ENCODE measurements around the gene MUC6. TPM values are rescaled to one million over a fixed set of nuclear protein-coding genes. Genes with fewer than 3 reads are reported as not detected.

MUC6 gene
- total RNA-seq, 1 experiment from 2014 or later = not detected

GRCh38 chr11:1009371-1009770 is 27.1 kb downstream of the MUC6 start:
- DNase-seq (ENCODE audit: low spot score) = no peak

- DNase-seq (ENCODE audit: low spot score) = no peak
Measured at GRCh38 chr11:1008803-1009145, 27.7 kb downstream of the MUC6 start.

- DNase-seq (ENCODE audit: low spot score) = no peak
Measured at GRCh38 chr11:1008001-1008802, 28.3 kb downstream of the MUC6 start.

GRCh38 chr11:1007279-1007678 is 29.2 kb downstream of the MUC6 start:
- DNase-seq (ENCODE audit: low spot score) = no peak

- DNase-seq (ENCODE audit: low spot score) = no peak
Measured at GRCh38 chr11:1006762-1007161, 29.8 kb downstream of the MUC6 start.

- DNase-seq (ENCODE audit: low spot score) = no peak
Measured at GRCh38 chr11:1005928-1006327, 30.6 kb downstream of the MUC6 start.

GRCh38 chr11:1003159-1003558 is 33.4 kb downstream of the MUC6 start:
- no peak for DNase-seq (ENCODE audit: low spot score)

- DNase-seq (ENCODE audit: low spot score) = no peak
Measured at GRCh38 chr11:1002406-1002984, 34.0 kb downstream of the MUC6 start.

GRCh38 chr11:1001617-1002405 is 34.7 kb downstream of the MUC6 start:
- no peak for DNase-seq (ENCODE audit: low spot score)

- DNase-seq (ENCODE audit: low spot score) = no peak
Measured at GRCh38 chr11:1000357-1001278, 35.9 kb downstream of the MUC6 start.

- DNase-seq (ENCODE audit: low spot score) = no peak
Measured at GRCh38 chr11:999009-999408, 37.5 kb downstream of the MUC6 start.

GRCh38 chr11:997907-998306 is 38.6 kb downstream of the MUC6 start:
- DNase-seq (ENCODE audit: low spot score) = no peak

GRCh38 chr11:996681-997080 is 39.8 kb downstream of the MUC6 start:
- DNase-seq (ENCODE audit: low spot score) = no peak

- no peak for DNase-seq (ENCODE audit: low spot score)
Measured at GRCh38 chr11:995752-996420, 40.6 kb downstream of the MUC6 start.

- DNase-seq (ENCODE audit: low spot score) = no peak
Measured at GRCh38 chr11:995044-995751, 41.3 kb downstream of the MUC6 start.

GRCh38 chr11:993632-994167 is 42.8 kb downstream of the MUC6 start:
- DNase-seq (ENCODE audit: low spot score) = no peak

GRCh38 chr11:992577-992976 is 43.9 kb downstream of the MUC6 start:
- DNase-seq (ENCODE audit: low spot score) = no peak

- DNase-seq (ENCODE audit: low spot score) = no peak
Measured at GRCh38 chr11:991711-992307, 44.7 kb downstream of the MUC6 start.

GRCh38 chr11:991034-991433 is 45.5 kb downstream of the MUC6 start:
- no peak for DNase-seq (ENCODE audit: low spot score)

GRCh38 chr11:990101-990500 is 46.4 kb downstream of the MUC6 start:
- no peak for DNase-seq (ENCODE audit: low spot score)

All from A172 (cell line).